ENCODE measurements around the gene NPHP4.

Gene NPHP4

DNA sequence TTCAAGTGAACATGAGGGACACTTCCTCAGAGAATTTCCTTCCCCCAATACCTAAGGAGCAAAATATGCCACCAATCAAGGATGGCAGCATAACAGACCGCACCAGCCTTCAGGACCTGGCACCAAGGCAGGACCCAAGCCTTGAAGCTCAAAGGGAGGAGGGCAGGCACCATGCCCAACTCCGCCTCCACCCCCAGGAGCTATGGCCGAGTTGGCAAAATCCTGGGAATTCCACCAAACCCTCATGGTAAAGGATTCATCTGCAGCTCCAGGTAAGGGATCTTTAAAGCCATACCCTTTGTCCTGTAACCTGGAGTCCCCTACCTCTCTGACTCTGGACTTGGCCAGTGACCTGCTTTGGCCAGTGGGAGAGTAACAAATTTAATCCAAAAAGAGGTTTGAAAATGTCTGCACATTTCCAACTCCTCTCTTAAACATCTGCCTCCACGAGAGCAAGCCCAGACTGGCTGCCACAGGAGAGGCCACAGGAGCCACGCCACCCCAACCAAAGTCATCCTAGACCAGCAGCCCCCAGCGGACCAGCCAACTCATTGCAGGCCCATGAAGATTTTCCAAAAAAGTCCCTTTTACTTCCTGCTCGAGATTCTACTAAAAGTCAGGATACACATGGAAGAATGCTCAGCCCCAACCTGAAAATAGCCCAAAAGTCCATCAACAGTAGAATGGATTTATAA, 41.9 kb downstream of the NPHP4 start:
- DNase-seq (ENCODE audit: low spot score): no peak

DNA sequence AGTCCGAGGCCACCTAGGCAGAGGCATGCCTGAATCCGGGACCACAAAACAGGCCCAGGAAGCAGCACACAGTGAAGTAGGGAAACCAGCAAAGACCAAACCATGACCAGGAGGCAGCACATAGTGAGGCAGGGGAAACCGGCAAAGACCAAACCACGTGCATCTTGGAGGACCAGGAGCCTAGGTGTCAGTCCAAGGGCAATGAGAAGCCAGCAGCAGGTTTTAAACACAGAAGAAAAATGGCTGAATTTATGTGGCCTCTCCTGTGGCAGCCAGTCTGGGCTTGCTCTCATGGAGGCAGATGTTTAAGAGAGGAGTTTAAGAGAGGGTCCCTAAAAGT, 42.5 kb downstream of the NPHP4 start:
- DNase-seq (ENCODE audit: low spot score): no peak

GRCh38 chr1:5949085-5949760, 43.0 kb downstream of the NPHP4 start:
- no peak for DNase-seq (ENCODE audit: low spot score)

DNA sequence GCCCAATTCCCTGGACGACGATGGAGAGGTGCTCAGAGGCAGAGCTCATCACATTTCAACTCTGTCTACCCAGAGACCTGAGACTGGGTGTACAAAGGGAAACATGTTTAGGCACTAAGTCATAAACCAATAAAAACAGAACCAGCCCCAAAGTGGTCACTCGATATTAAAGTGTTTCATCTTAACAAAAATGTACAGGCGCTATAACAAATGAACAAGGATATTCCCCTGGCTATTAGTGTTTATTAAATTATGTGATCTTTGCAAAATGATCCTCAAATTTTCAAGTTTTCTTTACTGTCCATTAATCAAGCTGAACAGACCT, 43.6 kb downstream of the NPHP4 start:
- no peak for DNase-seq (ENCODE audit: low spot score)

DNA sequence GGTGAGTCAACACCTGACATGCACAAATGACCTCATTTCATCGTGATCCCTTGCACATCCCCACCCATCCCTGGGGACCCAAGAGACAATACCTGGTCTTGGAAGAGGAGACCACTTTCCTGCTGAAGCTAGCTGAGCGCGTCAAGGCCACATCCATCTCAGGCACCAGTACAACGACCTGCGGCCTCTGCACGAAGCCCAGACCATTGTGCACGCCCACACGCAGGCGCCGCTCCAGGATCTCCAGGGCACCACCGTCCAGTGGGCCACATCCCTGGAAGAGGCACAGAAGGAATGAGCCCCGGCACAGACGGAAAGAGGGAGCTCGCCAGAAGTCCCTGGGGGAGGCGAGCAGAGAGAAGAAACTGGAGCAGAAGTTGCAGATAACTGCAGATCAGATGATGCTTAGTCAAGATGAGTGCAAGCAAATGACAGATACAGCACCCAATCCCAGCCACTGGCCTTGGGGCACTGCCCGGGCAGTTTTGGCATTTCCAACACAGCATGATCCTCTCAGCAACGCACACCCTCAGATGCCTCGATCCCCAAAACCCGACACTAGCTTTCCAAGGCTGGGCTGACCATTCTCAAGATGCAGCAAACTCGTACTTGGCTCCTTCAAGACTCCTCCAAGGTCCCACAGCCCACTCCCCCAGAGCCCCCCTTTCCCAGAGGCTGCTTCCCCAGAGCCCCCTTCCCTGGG, 44.1 kb downstream of the NPHP4 start:
- no peak for DNase-seq (ENCODE audit: low spot score)

GRCh38 chr1:5947071-5947821, 45.0 kb downstream of the NPHP4 start:
- no peak for DNase-seq (ENCODE audit: low spot score)

GRCh38 chr1:5945445-5945844, 46.8 kb downstream of the NPHP4 start:
- DNase-seq (ENCODE audit: low spot score): no peak

DNA sequence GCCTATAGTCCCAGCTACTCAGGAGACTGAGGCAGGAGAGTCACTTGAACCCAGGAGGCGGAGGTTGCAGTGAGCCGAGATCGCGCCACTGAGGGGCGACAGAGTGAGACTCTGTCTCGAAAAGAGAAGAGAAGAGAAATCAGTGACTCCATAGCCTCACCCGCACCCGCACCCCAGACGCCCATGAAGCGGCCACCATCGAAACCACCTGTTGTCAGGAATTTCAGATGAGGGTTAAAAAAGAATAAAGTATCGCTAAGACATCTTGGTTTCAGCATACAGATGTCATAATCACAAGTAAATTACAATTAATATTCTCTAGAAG, 47.4 kb downstream of the NPHP4 start:
- DNase-seq (ENCODE audit: low spot score): no peak

DNA sequence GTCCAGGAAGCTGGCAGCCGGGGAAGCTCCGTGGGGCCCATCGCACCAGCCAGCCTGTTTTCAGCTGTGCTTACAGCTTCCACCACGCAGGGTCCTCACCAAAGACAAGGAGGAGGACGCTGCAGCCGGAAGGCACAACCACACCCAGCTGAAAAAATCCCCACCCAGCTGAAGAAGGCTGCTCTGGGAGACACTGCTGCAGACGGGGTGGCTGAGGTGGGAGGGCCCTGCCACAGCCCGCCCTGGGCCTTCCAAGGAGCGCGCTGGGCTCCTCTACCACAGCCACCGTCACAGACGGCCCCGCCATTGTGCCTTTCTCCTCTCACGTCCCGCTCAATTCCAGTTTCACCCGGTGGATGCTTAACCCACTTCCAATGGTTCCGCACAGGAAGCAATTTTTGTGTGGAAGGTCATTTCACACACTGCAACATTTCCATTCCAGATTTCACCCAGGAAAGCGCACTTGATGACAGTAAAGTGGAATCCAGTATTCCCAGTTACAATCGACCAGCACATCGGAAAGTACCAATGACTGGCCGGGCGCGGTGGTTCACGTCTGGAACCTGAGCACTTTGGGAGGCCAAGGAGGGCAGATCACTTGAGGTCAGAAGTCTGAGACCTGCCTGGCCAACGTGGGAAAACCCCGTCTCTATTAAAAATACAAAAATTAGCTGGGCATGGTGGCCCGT, 47.9 kb downstream of the NPHP4 start:
- DNase-seq (ENCODE audit: low spot score): no peak

GRCh38 chr1:5943343-5944124, 48.7 kb downstream of the NPHP4 start:
- DNase-seq (ENCODE audit: low spot score): peak; percentile 39

GRCh38 chr1:5941671-5942070, 50.6 kb downstream of the NPHP4 start:
- no peak for DNase-seq (ENCODE audit: low spot score)

DNA sequence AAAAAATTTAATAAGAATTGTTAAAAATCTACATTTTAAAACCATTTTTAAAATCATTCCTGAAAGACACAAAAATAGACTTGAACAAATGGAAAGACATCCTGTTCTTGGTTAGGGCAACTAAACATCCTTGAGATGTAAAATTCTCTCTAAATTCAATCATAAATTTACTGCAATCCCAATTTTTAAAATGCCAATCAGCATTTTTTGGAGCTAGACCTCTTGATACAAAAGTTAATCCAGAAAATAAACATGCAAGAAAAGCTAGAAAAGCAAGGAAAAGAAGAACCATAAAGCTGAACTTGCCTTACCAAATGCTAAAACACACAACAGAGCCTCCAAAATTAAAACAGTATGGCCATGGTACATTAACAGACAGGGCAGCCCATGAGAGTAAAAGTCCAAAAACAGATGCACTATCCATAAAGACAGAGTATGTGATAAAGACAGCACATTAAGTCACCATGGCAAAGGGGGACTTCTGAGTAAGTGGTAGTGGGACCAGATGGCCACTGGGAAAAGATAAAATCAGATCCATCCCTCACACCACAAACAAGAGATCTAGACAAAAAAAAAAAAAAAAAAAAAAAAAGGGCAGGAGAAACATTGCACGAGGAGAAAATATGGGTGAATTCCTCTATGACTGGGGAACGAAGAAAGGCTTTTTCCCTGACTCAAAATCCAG, 51.4 kb downstream of the NPHP4 start:
- DNase-seq (ENCODE audit: low spot score): no peak

- DNase-seq (ENCODE audit: low spot score): no peak
Observed at GRCh38 chr1:5939271-5940170, 52.7 kb downstream of the NPHP4 start.

- DNase-seq (ENCODE audit: low spot score): no peak
Observed at GRCh38 chr1:5938101-5938646, 54.1 kb downstream of the NPHP4 start.

DNA sequence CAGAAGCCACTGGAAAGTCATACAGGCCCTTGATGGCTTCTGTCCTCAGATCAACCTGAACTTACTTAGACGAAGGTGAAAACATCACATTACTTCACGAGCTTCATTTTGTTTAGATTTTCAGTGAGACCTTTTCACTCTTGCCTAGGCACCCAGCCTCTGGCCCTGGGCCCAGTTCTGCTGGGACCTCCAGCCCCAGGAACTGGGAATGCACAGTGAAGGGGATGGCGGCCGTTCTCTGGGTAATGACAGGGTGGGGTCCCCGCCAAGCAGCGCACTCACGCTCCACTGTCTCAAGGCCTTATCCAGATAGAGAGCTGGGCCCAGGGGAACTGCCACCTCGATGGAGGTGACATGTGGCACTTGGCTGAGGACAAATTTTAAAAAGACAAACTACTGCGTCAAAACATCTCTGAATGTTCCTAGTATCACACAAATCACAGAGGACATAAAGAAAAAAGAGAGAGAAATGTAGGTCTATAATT, 54.8 kb downstream of the NPHP4 start:
- DNase-seq (ENCODE audit: low spot score): no peak

- DNase-seq (ENCODE audit: low spot score): no peak
Observed at GRCh38 chr1:5936621-5937372, 55.4 kb downstream of the NPHP4 start.

DNA sequence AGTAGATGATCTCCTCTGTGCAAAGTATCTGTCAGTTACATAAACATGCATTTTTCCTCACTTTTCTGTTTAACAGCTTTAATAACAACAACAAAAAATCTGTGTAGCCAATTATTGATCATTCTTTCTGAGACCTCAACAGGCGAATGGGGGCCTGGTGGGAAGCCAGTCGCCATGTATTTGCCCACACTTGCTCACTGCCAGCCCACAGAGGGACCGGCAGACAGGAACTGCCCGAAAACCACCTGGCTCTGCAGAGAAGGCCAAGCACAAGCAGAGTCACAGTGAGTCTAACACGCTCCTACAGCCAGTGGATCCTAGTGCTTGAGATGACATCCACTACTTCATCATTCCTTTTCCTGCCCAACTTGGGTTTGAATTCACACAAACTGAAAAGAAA, 56.1 kb downstream of the NPHP4 start:
- DNase-seq (ENCODE audit: low spot score): no peak

DNA sequence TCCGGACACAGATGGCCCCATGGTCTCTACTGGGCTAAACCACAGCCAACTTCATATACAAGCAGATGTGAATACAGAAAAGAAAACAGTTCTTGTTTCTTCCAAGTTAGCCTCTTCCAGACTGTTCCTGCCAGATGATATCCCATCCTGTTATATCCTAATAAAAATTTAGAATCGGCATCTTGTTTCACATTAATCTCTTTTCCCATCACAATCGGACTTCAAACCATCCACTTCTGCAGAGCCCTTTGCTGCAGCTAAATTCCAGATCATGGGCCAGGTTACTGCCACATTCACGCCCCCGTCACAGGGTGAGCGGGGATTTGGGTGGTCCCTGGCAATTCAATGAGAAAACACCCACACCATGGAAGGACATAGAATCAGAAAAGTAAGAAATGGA, 57.2 kb downstream of the NPHP4 start:
- DNase-seq (ENCODE audit: low spot score): no peak
